B cell (primary cell): ENCODE data around the gene ACADM. TPM values are rescaled to one million over a fixed set of nuclear protein-coding genes. Genes with fewer than 3 reads are reported as not detected.
"Not testable (repeated sequence)": the region's sequence is repeated elsewhere in the genome, so short reads cannot be mapped to it uniquely, and the experiment has no call there.

Experiments
- ATAC-seq: fragments of 200-7000 bp; cut with Tn5 transposase; one replicate; pipeline ENCODE4 v1.10.0; 2021; ENCODE audit warnings: low read depth, mild to moderate bottlenecking, moderate number of reproducible peaks, moderate library complexity
- CTCF ChIA-PET: fragments of 350-600 bp; sonication (Branson Sonifier 250); formaldehyde crosslinking; loops from one replicate; lab custom pipeline; 2021; ENCODE audit warnings: antibody characterized with exemption, inconsistent platforms; lab: Charles Lee
- POLR2A ChIA-PET: fragments of 350-600 bp; sonication (Branson Sonifier 250); formaldehyde crosslinking; loops from one replicate; lab custom pipeline; 2021; ENCODE audit warnings: antibody characterized with exemption; lab: Charles Lee
- DNase-seq: peaks from one replicate; pipeline ENCODE4 v3.0.0; 2013
- H2AFZ ChIP-seq: 2 replicates; pipeline ENCODE4 v1.6.1; 2012; ENCODE audit warnings: mild to moderate bottlenecking, low read depth, low read length; ENCODE audit not compliant: insufficient read depth, poor library complexity, severe bottlenecking
- H3K27ac ChIP-seq, 2 donors: 1 replicate in 1 of 2; 2 replicates in 1 of 2; pipeline ENCODE4 v1.5.1; 2012 to 2013; ENCODE audit warnings: low read length in 2 of 2, mild to moderate bottlenecking in 2 of 2, moderate library complexity in 1 of 2
- H3K27me3 ChIP-seq, 4 experiments: fragments of 200-600 bp in 1 of 4; sonication (generic) in 1 of 4; replicated peaks in 1 of 4; 1 replicate in 2 of 4; 2 replicates in 2 of 4; pipeline versions ENCODE4 v1.6.1 to v1.7.0; 2013 to 2016; ENCODE audit warnings: low read length in 3 of 4, mild to moderate bottlenecking in 2 of 4, mixed read lengths in 1 of 4, moderate library complexity in 1 of 4; ENCODE audit not compliant: insufficient read depth in 4 of 4, control insufficient read depth in 3 of 4; ENCODE audit errors: control extremely low read depth in 1 of 4
- H3K36me3 ChIP-seq, 2 experiments: replicated peaks in 1 of 2; 1 replicate in 1 of 2; 2 replicates in 1 of 2; pipeline versions ENCODE4 v1.6.1 to v1.7.1; 2013; ENCODE audit warnings: low read length in 1 of 2; ENCODE audit not compliant: insufficient read depth in 2 of 2, control insufficient read depth in 1 of 2; ENCODE audit errors: control extremely low read depth in 1 of 2, extremely low read depth in 1 of 2
- H3K4me1 ChIP-seq, 2 donors: fragments of 200-600 bp in 1 of 2; sonication (generic) in 1 of 2; 1 replicate in 1 of 2; 2 replicates in 1 of 2; pipeline versions ENCODE4 v1.5.1 to v1.6.1; 2013 to 2017; ENCODE audit warnings: low read length in 2 of 2; ENCODE audit not compliant: control insufficient read depth in 2 of 2, insufficient read depth in 2 of 2
- H3K4me2 ChIP-seq: replicated peaks from 2 replicates; pipeline ENCODE3; 2012; ENCODE audit warnings: mild to moderate bottlenecking, low read depth, low read length; ENCODE audit not compliant: poor library complexity, severe bottlenecking
- H3K4me3 ChIP-seq, 5 experiments: fragments of 200-600 bp in 1 of 5; sonication (generic) in 1 of 5; 1 replicate in 3 of 5; 2 replicates in 2 of 5; pipeline versions ENCODE4 v1.5.1 to v1.7.0; 2011 to 2016; ENCODE audit warnings: low read length in 4 of 5, mild to moderate bottlenecking in 4 of 5, low read depth in 2 of 5, control low read depth in 1 of 5, moderate library complexity in 1 of 5; ENCODE audit not compliant: insufficient read depth in 1 of 5; ENCODE audit errors: control extremely low read depth in 1 of 5, extremely low read depth in 1 of 5
- H3K79me2 ChIP-seq: fragments of 200-600 bp; sonication (generic); one replicate; pipeline ENCODE4 v1.6.0; 2016; ENCODE audit warnings: low read length; ENCODE audit not compliant: control insufficient read depth, insufficient read depth
- H3K9ac ChIP-seq: fragments of 200-600 bp; sonication (generic); 2 replicates; pipeline ENCODE4 v1.6.1; 2017; ENCODE audit warnings: mild to moderate bottlenecking, low read length, moderate library complexity
- H3K9me3 ChIP-seq, 3 donors: one replicate each; pipeline versions ENCODE4 v1.6.1 to v1.7.1; 2013; ENCODE audit warnings: low read length in 2 of 3; ENCODE audit not compliant: control insufficient read depth in 2 of 3, insufficient read depth in 1 of 3; ENCODE audit errors: control extremely low read depth in 1 of 3
- H4K20me1 ChIP-seq: 2 replicates; pipeline ENCODE4 v1.6.0; 2012; ENCODE audit warnings: mild to moderate bottlenecking, low read length; ENCODE audit not compliant: insufficient read depth, control insufficient read depth, poor library complexity, severe bottlenecking
- H3K27ac Mint-ChIP-seq: one replicate; pipeline ENCODE4 v1.8.0; 2021; ENCODE audit warnings: mixed read lengths
- H3K27me3 Mint-ChIP-seq: one replicate; pipeline ENCODE4 v1.8.0; 2021; ENCODE audit warnings: mixed read lengths
- H3K4me1 Mint-ChIP-seq: one replicate; pipeline ENCODE4 v1.8.0; 2021; ENCODE audit warnings: mixed read lengths
- H3K4me3 Mint-ChIP-seq: one replicate; pipeline ENCODE4 v1.8.0; 2021; ENCODE audit warnings: mixed read lengths
- H3K9me3 Mint-ChIP-seq: one replicate; pipeline ENCODE4 v1.8.0; 2022; ENCODE audit warnings: mixed read lengths; ENCODE audit not compliant: insufficient read depth
- EZH2 ChIP-seq: IDR thresholded peaks from 2 replicates; pipeline ENCODE4 v1.6.1; 2012; ENCODE audit warnings: borderline replicate concordance, low read depth, mild to moderate bottlenecking, moderate library complexity, low read length; ENCODE audit not compliant: insufficient read depth, poor library complexity, severe bottlenecking
- WGBS: methylation state at CpG from one replicate; pipeline ENCODE4 v1.1.5; 2013; ENCODE audit warnings: missing lambda C conversion rate; ENCODE audit not compliant: insufficient coverage; 5-methylcytosine and 5-hydroxymethylcytosine counted together
- intact Hi-C: fragments of 100-400 bp; cut with micrococcal nuclease; formaldehyde crosslinking; loops from one replicate; pipeline ENCODE4 v1.10.0; 2022
- polyA plus RNA-seq: library from polyadenylated mRNA; depleted of rRNA; stranded (reverse); fragments of >200 nt; gene quantifications from 2 replicates; pipeline ENCODE4 v1.2.3, GENCODE V29; 2012
- total RNA-seq, 2 donors: library from RNA; stranded (reverse); fragments of 120-200 nt in 1 of 2; gene quantifications; 1 replicate in 1 of 2; 2 replicates in 1 of 2; pipeline versions ENCODE4 v1.2.3 to v1.2.4, GENCODE V29; 2013 to 2022
- TF ChIP-seq, protein P1 (sequence below): fragments of 200-600 bp; IDR thresholded peaks from one replicate; pipeline ENCODE4 v1.8.0; 2022; ENCODE audit warnings: antibody characterized with exemption, mild to moderate bottlenecking

The ACADM gene
- total and polyA plus RNA-seq, 2 donors (not counting 1 experiment from before 2014, with no cell fraction given): 16.4 to 53.3 TPM

DNA sequence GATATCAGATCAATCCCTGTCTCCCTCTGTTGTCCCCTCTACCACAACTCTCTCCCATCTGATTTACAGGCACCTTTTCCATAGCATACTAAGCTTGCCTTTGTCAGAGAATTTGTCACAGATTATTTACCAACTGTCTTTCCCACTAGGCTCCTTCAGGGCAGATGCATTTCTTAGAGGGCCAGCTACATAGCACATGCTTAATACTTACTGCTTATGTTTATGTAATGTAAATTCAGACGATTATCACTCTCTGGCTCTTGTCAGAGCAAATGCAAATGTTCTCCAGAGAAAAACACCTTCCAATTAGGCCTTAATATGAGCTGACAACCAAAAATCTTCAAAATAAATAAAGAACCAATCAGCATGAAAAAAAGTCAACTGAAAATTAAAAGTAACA, 46.3 kb downstream of the ACADM start:
- ChIA-PET POLR2A (no interaction called here), CTCF (interaction anchor here (0.7 kb wide), 1 partner anchor 47 kb away, joined by 3 read pairs; no protein-coding TSS in a partner anchor)
- no peaks in the 10 kb centered on the region for H3K79me2 ChIP-seq
- H3K4me2 ChIP-seq: no peak overlapping the region
- no peak overlapping the region for H3K4me3 ChIP-seq
- intact Hi-C loops: no loop called here
- H2AFZ ChIP-seq: no peak overlapping the region
- Mint-ChIP-seq H3K27ac (no peak overlapping the region), H3K4me3 (no peak overlapping the region), H3K4me1 (no peaks in the 10 kb centered on the region), H3K27me3 (no peaks in the 10 kb centered on the region), H3K9me3 (no peaks in the 10 kb centered on the region)
- H4K20me1 ChIP-seq: no peaks in the 10 kb centered on the region
- no peaks in the 10 kb centered on the region for H3K36me3 ChIP-seq
- ATAC-seq: no peak
- H3K27me3 ChIP-seq: no peaks in the 10 kb centered on the region
- no peak overlapping the region for H3K27ac ChIP-seq
- no peak for DNase-seq
- H3K9ac ChIP-seq: no peak overlapping the region
- TF ChIP-seq, protein P1, sequence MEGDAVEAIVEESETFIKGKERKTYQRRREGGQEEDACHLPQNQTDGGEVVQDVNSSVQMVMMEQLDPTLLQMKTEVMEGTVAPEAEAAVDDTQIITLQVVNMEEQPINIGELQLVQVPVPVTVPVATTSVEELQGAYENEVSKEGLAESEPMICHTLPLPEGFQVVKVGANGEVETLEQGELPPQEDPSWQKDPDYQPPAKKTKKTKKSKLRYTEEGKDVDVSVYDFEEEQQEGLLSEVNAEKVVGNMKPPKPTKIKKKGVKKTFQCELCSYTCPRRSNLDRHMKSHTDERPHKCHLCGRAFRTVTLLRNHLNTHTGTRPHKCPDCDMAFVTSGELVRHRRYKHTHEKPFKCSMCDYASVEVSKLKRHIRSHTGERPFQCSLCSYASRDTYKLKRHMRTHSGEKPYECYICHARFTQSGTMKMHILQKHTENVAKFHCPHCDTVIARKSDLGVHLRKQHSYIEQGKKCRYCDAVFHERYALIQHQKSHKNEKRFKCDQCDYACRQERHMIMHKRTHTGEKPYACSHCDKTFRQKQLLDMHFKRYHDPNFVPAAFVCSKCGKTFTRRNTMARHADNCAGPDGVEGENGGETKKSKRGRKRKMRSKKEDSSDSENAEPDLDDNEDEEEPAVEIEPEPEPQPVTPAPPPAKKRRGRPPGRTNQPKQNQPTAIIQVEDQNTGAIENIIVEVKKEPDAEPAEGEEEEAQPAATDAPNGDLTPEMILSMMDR: no peak
- no peak for TF ChIP-seq EZH2
- WGBS: no CpG with 5 or more reads among the region's 1 CpG
- no peaks in the 10 kb centered on the region for H3K9me3 ChIP-seq
- H3K4me1 ChIP-seq: no peaks in the 10 kb centered on the region

- Mint-ChIP-seq H3K4me3 (no peak overlapping the region), H3K27ac (no peak overlapping the region), H3K9me3 (no peaks in the 10 kb centered on the region), H3K27me3 (no peaks in the 10 kb centered on the region), H3K4me1 (no peaks in the 10 kb centered on the region)
- Histone ChIP-seq H2AFZ (no peak overlapping the region), H3K4me3 (no peak overlapping the region), H3K4me1 (no peaks in the 10 kb centered on the region), H3K9ac (no peak overlapping the region), H3K27me3 (no peaks in the 10 kb centered on the region), H3K4me2 (no peak overlapping the region), H3K79me2 (no peaks in the 10 kb centered on the region), H4K20me1 (no peaks in the 10 kb centered on the region), H3K9me3 (peaks cover 0 to 3% (median 0%) of the 10 kb centered on the region in 3 donors), H3K36me3 (no peaks in the 10 kb centered on the region), H3K27ac (no peak overlapping the region)
- ChIA-PET POLR2A (no interaction called here), CTCF (no interaction called here)
- no peak for ATAC-seq
- no CpG with 5 or more reads among the region's 3 CpGs for WGBS
- no peak for DNase-seq
- TF ChIP-seq, protein P1: no peak
- TF ChIP-seq EZH2: no peak
- intact Hi-C loops: no loop called here
Observed at GRCh38 chr1:75771978-75772377, 47.5 kb downstream of the ACADM start.

GRCh38 chr1:75777812-75778211, 53.3 kb downstream of the ACADM start:
- H3K4me2 ChIP-seq, DNase-seq, H3K79me2 ChIP-seq, H3K27ac Mint-ChIP-seq, H4K20me1 ChIP-seq, POLR2A ChIA-PET, H3K4me3 Mint-ChIP-seq, H3K4me1 Mint-ChIP-seq, H3K4me3 ChIP-seq, intact Hi-C loops, H3K9ac ChIP-seq, ATAC-seq, H3K27me3 ChIP-seq, H3K27ac ChIP-seq, H3K27me3 Mint-ChIP-seq, H3K9me3 Mint-ChIP-seq, CTCF ChIA-PET, H2AFZ ChIP-seq, H3K4me1 ChIP-seq, H3K36me3 ChIP-seq: not testable (repeated sequence)
- H3K9me3 ChIP-seq: peaks cover 0 to 11% (median 0%) of the 10 kb centered on the region in 3 donors
- WGBS: 98% methylated on average over 4 of the region's 4 CpGs
